BLaER1 treated with 17β-estradiol and CSF1 and Interleukin-3, amounts not matched to agents 10 nM and 100 nM (cell line): ENCODE measurements around the gene DISP2.

Experiments
- H3K27ac ChIP-seq, 11 experiments: shearing (Covaris generic); formaldehyde crosslinking; 2 replicates each; pipeline ENCODE4 v1.8.1; 2022
- H3K27me3 ChIP-seq, 11 experiments: shearing (Covaris generic); formaldehyde crosslinking; 2 replicates each; pipeline ENCODE4 v1.8.1; 2022
- H3K36me3 ChIP-seq, 11 experiments: shearing (Covaris generic); formaldehyde crosslinking; 2 replicates each; pipeline ENCODE4 v1.8.1; 2022
- H3K4me1 ChIP-seq, 10 experiments: shearing (Covaris generic); formaldehyde crosslinking; 2 replicates each; pipeline ENCODE4 v1.8.1; 2022
- H3K4me2 ChIP-seq, 11 experiments: shearing (Covaris generic); formaldehyde crosslinking; 2 replicates each; pipeline ENCODE4 v1.8.1; 2022
- H3K4me3 ChIP-seq, 10 experiments: shearing (Covaris generic); formaldehyde crosslinking; 2 replicates each; pipeline ENCODE4 v1.8.1; 2022
- H3K9ac ChIP-seq, 11 experiments: shearing (Covaris generic); formaldehyde crosslinking; 2 replicates each; pipeline ENCODE4 v1.8.1; 2022
- H3K9me3 ChIP-seq, 11 experiments: shearing (Covaris generic); formaldehyde crosslinking; replicated peaks in 1 of 11; 2 replicates each; pipeline ENCODE4 v1.8.1; 2022
- H4K20me1 ChIP-seq, 11 experiments: shearing (Covaris generic); formaldehyde crosslinking; 2 replicates each; pipeline ENCODE4 v1.8.1; 2022
- Cebpa-rat ChIP-seq, 11 experiments: shearing (Covaris generic); IDR thresholded peaks; 2 replicates each; pipeline ENCODE4 v1.8.1; 2022

DISP2 gene

DNA sequence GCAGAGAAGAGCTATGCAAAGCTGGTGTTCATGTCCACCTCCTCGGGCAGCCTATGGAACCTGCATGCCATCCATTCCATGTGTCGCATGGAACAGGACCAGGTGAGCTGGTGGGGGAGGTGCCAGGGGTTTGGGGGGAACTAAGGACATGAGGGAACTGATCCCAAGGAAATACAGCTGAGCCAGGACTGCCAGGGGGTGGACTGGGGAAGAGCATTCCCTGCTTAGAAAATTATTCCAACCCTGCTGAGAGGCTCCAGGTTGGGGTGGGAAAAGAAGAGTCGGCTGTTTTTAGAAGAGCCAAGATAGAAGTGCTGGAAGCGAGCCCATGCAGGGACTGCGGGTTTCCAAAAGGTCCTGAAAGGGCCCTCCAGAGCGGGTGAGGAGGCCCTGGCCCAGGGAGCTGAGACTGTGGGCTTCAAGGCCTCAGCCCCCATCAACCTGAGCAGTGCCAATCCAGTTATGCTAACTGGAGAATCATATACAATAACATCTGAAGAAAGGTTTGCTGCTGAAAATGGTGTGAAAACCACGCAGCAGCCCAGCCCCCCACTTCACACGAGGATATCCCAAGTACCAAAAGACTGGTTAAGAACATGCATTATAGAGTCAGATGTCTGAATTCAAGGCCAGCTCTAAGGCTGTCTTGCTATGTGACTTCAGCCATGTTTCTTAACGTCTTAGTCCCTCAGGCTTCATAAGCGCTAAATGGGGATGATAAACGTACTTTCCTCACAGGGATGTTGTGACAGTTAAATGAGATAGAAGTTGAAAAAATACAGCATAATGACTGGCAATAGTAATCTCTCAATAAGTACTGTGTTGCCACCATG lies 7.8 kb downstream of the DISP2 start:
- Histone ChIP-seq H3K4me1 (peaks cover 14 to 25% (median 23%) of the 10 kb centered on the region in 10 experiments), H3K9me3 (no peaks in the 10 kb centered on the region), H3K27ac (no peak overlapping the region), H3K4me2 (peak overlapping the region in 4 of 11 experiments; percentile 79 to 96 (median 92); a peak in 2 of 22 replicates), H3K36me3 (no peaks in the 10 kb centered on the region; a peak in 1 of 22 replicates), H3K4me3 (no peak overlapping the region), H3K9ac (no peak overlapping the region), H3K27me3 (no peaks in the 10 kb centered on the region), H4K20me1 (peaks cover 0 to 11% (median 0%) of the 10 kb centered on the region in 11 experiments; a peak in 4 of 22 replicates)
- TF ChIP-seq Cebpa-rat (IDR thresholded peaks at IDR 0.05), result no peak

DNA sequence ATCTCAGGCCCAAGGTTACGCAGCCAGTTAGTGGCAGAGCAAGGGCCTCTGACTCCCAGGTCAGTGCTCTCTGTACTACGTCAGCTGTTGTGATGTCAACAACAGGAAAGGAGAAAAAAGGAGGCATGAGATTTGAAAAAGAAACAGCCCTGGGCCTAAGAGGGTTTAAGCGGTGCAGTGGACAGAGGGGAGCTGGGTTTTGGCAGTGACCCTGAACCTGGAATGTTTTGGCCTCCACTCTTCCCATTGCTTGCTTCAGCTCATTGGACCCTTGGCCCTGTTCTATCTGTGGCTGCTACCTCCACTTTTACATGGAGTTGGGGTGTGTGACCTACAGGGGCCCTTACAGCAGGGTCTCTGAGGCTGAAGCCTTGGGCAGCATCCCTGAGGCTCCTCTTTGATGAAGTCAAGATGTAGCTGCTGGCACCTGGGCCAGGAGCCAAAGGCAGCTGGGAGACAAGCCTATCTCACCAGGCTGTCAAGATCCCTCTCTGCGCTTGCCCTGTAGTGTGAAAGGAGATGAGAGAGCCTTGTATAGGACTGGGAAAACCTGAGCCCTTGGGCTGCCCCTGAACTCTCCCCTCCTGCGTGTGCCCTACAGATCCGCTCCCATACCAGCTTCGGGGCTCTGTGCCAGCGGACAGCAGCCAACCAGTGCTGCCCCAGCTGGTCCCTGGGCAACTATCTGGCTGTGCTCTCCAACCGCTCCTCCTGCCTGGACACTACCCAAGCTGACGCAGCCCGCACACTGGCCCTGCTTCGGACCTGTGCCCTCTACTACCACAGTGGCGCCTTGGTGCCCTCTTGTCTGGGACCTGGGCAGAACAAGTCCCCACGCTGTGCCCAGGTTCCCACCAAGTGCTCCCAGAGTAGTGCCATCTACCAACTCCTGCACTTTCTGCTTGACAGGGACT lies 8.7 kb downstream of the DISP2 start:
- Histone ChIP-seq H3K27ac (peak overlapping the region in 3 of 11 experiments; percentile 12 to 66 (median 59); a peak in 3 of 22 replicates), H3K9ac (peak overlapping the region in 6 of 11 experiments; percentile 49 to 76 (median 68); a peak in 6 of 22 replicates), H3K4me2 (peak overlapping the region; percentile 79 to 99 (median 91))

DNA sequence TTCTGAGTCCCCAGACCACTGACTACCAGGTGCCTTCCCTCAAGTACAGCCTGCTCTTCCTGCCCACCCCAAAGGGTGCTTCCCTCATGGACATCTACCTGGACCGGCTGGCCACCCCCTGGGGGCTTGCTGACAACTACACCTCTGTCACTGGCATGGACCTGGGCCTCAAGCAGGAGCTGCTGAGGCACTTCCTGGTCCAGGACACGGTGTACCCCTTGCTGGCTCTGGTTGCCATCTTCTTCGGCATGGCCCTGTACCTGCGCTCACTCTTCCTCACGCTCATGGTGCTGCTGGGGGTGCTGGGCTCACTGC lies 9.3 kb downstream of the DISP2 start:
- H3K4me3 ChIP-seq, result peak overlapping the region; percentile 46 to 68 (median 54)

More for the DNA sequence above, 8.7 kb downstream of the DISP2 start:
- Histone ChIP-seq H3K4me3 (peak overlapping the region in 7 of 10 experiments; percentile 47 to 68 (median 54); a peak in 9 of 20 replicates), H4K20me1 (peaks cover 0 to 7% (median 0%) of the 10 kb centered on the region in 11 experiments; a peak in 3 of 22 replicates), H3K4me1 (peaks cover 16 to 28% (median 24%) of the 10 kb centered on the region in 10 experiments), H3K36me3 (no peaks in the 10 kb centered on the region; a peak in 1 of 22 replicates), H3K9me3 (no peaks in the 10 kb centered on the region), H3K27me3 (no peaks in the 10 kb centered on the region)
- TF ChIP-seq Cebpa-rat (IDR thresholded peaks at IDR 0.05), result no peak

DNA sequence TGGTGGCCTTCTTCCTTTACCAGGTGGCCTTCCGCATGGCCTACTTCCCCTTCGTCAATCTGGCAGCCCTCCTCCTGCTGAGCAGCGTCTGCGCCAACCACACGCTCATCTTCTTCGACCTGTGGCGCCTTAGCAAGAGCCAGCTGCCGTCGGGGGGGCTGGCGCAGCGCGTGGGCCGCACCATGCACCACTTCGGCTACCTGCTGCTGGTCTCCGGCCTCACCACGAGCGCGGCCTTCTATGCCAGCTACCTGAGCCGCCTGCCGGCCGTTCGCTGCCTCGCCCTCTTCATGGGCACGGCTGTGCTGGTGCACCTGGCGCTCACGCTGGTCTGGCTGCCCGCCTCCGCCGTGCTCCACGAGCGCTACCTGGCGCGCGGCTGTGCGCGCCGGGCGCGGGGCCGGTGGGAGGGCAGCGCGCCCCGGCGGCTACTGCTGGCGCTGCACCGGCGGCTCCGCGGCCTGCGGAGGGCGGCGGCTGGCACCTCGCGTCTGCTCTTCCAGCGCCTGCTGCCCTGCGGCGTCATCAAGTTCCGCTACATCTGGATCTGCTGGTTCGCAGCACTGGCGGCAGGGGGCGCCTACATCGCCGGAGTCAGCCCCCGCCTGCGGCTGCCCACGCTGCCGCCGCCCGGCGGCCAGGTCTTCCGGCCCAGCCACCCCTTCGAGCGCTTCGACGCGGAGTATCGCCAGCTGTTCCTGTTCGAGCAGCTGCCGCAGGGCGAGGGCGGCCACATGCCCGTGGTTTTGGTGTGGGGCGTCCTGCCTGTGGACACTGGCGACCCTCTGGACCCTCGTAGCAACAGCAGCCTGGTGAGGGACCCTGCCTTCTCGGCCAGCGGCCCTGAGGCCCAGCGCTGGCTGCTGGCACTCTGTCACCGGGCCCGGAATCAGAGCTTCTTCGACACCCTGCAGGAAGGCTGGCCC lies 9.9 kb downstream of the DISP2 start:
- Histone ChIP-seq H3K36me3 (no peaks in the 10 kb centered on the region; a peak in 1 of 22 replicates), H3K9ac (peak overlapping the region; percentile 41 to 76 (median 65); a peak in 21 of 22 replicates), H4K20me1 (no peaks in the 10 kb centered on the region; a peak in 1 of 22 replicates), H3K9me3 (no peaks in the 10 kb centered on the region), H3K27ac (peak overlapping the region in 10 of 11 experiments; percentile 12 to 71 (median 60); a peak in 20 of 22 replicates), H3K27me3 (no peaks in the 10 kb centered on the region), H3K4me1 (peaks cover 20 to 41% (median 26%) of the 10 kb centered on the region in 10 experiments), H3K4me2 (peak overlapping the region; percentile 79 to 99 (median 91)), H3K4me3 (peak overlapping the region; percentile 46 to 68 (median 54))
- TF ChIP-seq Cebpa-rat (IDR thresholded peaks at IDR 0.05), result no peak

More for the DNA sequence above, 9.3 kb downstream of the DISP2 start:
- Histone ChIP-seq H4K20me1 (peaks cover 0 to under 1% (median 0%) of the 10 kb centered on the region in 11 experiments; a peak in 1 of 22 replicates), H3K4me1 (peaks cover 20 to 34% (median 25%) of the 10 kb centered on the region in 10 experiments), H3K36me3 (no peaks in the 10 kb centered on the region; a peak in 1 of 22 replicates), H3K9me3 (no peaks in the 10 kb centered on the region), H3K4me2 (peak overlapping the region; percentile 79 to 99 (median 91)), H3K27ac (peak overlapping the region in 9 of 11 experiments; percentile 12 to 66 (median 59); a peak in 11 of 22 replicates), H3K9ac (peak overlapping the region in 9 of 11 experiments; percentile 41 to 76 (median 65); a peak in 16 of 22 replicates), H3K27me3 (no peaks in the 10 kb centered on the region)
- TF ChIP-seq Cebpa-rat (IDR thresholded peaks at IDR 0.05), result no peak

DNA sequence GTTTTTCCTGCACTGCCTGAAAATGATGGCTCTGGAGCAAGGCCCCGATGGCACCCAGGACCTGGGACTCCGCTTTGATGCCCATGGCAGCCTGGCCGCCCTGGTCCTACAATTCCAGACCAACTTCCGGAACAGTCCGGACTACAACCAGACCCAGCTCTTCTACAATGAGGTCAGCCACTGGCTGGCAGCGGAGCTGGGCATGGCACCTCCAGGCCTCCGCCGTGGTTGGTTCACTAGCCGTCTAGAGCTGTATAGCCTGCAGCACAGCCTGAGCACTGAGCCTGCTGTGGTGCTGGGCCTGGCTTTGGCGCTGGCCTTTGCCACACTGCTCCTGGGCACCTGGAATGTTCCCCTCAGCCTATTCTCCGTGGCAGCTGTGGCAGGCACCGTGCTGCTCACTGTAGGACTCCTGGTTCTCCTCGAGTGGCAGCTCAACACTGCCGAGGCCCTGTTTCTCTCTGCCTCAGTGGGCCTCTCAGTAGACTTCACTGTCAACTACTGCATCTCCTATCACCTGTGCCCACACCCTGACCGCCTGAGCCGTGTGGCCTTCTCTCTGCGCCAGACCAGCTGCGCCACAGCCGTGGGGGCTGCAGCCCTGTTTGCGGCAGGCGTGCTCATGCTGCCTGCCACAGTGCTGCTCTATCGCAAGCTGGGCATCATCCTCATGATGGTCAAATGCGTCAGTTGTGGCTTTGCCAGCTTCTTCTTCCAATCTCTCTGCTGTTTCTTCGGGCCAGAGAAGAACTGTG lies 10.9 kb downstream of the DISP2 start:
- Histone ChIP-seq H3K4me3 (no peak overlapping the region), H3K36me3 (no peaks in the 10 kb centered on the region; a peak in 1 of 22 replicates), H3K4me1 (peaks cover 20 to 47% (median 29%) of the 10 kb centered on the region in 10 experiments), H3K9ac (peak overlapping the region in 4 of 11 experiments; percentile 47 to 76 (median 65); a peak in 6 of 22 replicates), H4K20me1 (no peaks in the 10 kb centered on the region; a peak in 1 of 22 replicates), H3K27ac (peak overlapping the region in 8 of 11 experiments; percentile 35 to 71 (median 55); a peak in 13 of 22 replicates), H3K27me3 (no peaks in the 10 kb centered on the region), H3K4me2 (peak overlapping the region; percentile 79 to 99 (median 91)), H3K9me3 (no peaks in the 10 kb centered on the region)
- no peak for TF ChIP-seq Cebpa-rat (IDR thresholded peaks at IDR 0.05)

DNA sequence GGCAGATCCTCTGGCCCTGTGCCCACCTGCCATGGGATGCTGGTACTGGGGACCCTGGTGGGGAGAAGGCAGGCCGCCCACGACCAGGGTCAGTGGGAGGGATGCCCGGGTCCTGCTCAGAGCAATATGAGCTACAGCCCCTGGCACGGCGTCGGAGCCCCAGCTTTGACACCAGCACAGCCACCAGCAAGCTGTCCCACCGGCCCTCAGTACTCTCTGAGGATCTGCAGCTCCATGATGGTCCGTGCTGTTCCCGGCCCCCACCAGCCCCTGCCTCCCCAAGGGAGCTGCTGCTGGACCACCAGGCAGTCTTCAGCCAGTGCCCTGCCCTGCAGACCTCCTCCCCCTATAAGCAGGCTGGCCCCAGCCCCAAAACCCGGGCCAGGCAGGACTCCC lies 11.5 kb downstream of the DISP2 start:
- no peak overlapping the region for H3K27ac ChIP-seq
- no peak overlapping the region for H3K4me3 ChIP-seq
- TF ChIP-seq Cebpa-rat (IDR thresholded peaks at IDR 0.05), result no peak
- H3K4me2 ChIP-seq, result no peak overlapping the region
- no peaks in the 10 kb centered on the region; a peak in 1 of 22 replicates for H3K36me3 ChIP-seq
- H3K9ac ChIP-seq, result no peak overlapping the region
- no peaks in the 10 kb centered on the region for H4K20me1 ChIP-seq
- no peaks in the 10 kb centered on the region for H3K27me3 ChIP-seq
- peaks cover 20 to 47% (median 29%) of the 10 kb centered on the region in 10 experiments for H3K4me1 ChIP-seq
- H3K9me3 ChIP-seq, result no peaks in the 10 kb centered on the region

DNA sequence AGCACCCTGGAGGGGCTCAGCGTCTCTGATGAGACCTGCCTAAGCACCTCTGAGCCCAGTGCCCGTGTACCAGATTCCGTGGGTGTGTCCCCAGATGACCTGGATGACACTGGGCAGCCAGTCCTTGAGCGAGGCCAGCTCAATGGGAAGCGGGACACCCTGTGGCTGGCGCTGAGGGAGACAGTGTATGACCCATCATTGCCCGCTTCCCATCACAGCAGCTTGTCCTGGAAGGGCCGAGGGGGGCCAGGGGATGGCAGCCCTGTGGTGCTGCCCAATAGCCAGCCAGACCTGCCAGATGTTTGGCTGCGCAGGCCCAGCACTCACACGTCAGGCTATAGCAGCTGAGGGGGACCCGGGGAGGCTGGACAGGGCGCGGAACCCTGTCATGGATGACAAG lies 12.0 kb downstream of the DISP2 start:
- Histone ChIP-seq H3K4me2 (no peak overlapping the region), H3K4me3 (no peak overlapping the region), H3K27me3 (no peaks in the 10 kb centered on the region), H3K36me3 (no peaks in the 10 kb centered on the region; a peak in 1 of 22 replicates), H3K27ac (no peak overlapping the region), H3K9ac (no peak overlapping the region), H3K9me3 (no peaks in the 10 kb centered on the region), H3K4me1 (peaks cover 20 to 47% (median 29%) of the 10 kb centered on the region in 10 experiments), H4K20me1 (no peaks in the 10 kb centered on the region)
- no peak for TF ChIP-seq Cebpa-rat (IDR thresholded peaks at IDR 0.05)
